ENCODE results near the gene PREP.

PREP gene

GRCh38 chr6:105304825-105305224 lies 98.1 kb downstream of the PREP start:
- DNase-seq, result no peak

GRCh38 chr6:105304366-105304765 lies 98.5 kb downstream of the PREP start:
- no peak for DNase-seq

GRCh38 chr6:105302617-105303128 lies 100.2 kb downstream of the PREP start:
- no peak for DNase-seq

GRCh38 chr6:105301756-105302616 lies 100.9 kb downstream of the PREP start:
- no peak for DNase-seq

GRCh38 chr6:105301072-105301503 lies 101.8 kb downstream of the PREP start:
- DNase-seq, result no peak

- no peak for DNase-seq
These were observed 102.8 kb downstream of the PREP start for GRCh38 chr6:105300090-105300489.

- DNase-seq, result no peak
These were observed 108.8 kb downstream of the PREP start for GRCh38 chr6:105294129-105294528.

- peak; percentile 2 for DNase-seq
These were observed 110.1 kb downstream of the PREP start for GRCh38 chr6:105292689-105293339.

GRCh38 chr6:105291525-105291924 lies 111.4 kb downstream of the PREP start:
- no peak for DNase-seq

GRCh38 chr6:105282631-105283585 lies 120.0 kb downstream of the PREP start:
- DNase-seq, result no peak

GRCh38 chr6:105280033-105280432 lies 122.8 kb downstream of the PREP start:
- no peak for DNase-seq

GRCh38 chr6:105279463-105279862 lies 123.4 kb downstream of the PREP start:
- DNase-seq, result no peak

- no peak for DNase-seq
These were observed 124.1 kb downstream of the PREP start for GRCh38 chr6:105278813-105279212.

GRCh38 chr6:105278035-105278434 lies 124.8 kb downstream of the PREP start:
- no peak for DNase-seq

- DNase-seq, result no peak
These were observed 126.5 kb downstream of the PREP start for GRCh38 chr6:105276374-105276773.

GRCh38 chr6:105275542-105275941 lies 127.3 kb downstream of the PREP start:
- DNase-seq, result no peak

- no peak for DNase-seq
These were observed 128.2 kb downstream of the PREP start for GRCh38 chr6:105274678-105275077.

- DNase-seq, result no peak
These were observed 129.3 kb downstream of the PREP start for GRCh38 chr6:105273589-105273988.

GRCh38 chr6:105272786-105273185 lies 130.1 kb downstream of the PREP start:
- DNase-seq, result no peak

- DNase-seq, result no peak
These were observed 132.4 kb downstream of the PREP start for GRCh38 chr6:105270511-105270910.

- no peak for DNase-seq
These were observed 133.5 kb downstream of the PREP start for GRCh38 chr6:105269390-105269789.

GRCh38 chr6:105263685-105264610 lies 138.9 kb downstream of the PREP start:
- DNase-seq, result no peak

Measured in CD4-positive, alpha-beta T cell treated with Interleukin-12 subunit alpha and Interleukin-12 subunit beta, for 1 hour (primary cell).